Activated CD8-positive, alpha-beta T cell treated with anti-CD3 and anti-CD28 coated beads, Interleukin-2, amount 10 ng/mL, durations not matched to agents 7 days and 5 days (primary cell): Measurements from ENCODE around the gene BMP7. TPM values are rescaled to one million over a fixed set of nuclear protein-coding genes. Genes with fewer than 3 reads are reported as not detected.

Experiments
- ATAC-seq: fragments of 150-1000 bp; cut with Tn5 transposase; one replicate; pipeline ENCODE4 v1.10.0; 2021; ENCODE audit warnings: moderate library complexity
- CTCF ChIA-PET: fragments of 350-600 bp; sonication (Branson Sonifier 250); formaldehyde crosslinking; loops from one replicate; lab custom pipeline; 2021; ENCODE audit warnings: antibody characterized with exemption; lab: Charles Lee
- POLR2A ChIA-PET: fragments of 350-600 bp; sonication (Branson Sonifier 250); formaldehyde crosslinking; loops from one replicate; lab custom pipeline; 2021; ENCODE audit warnings: antibody characterized with exemption; lab: Charles Lee
- DNase-seq: peaks from one replicate; pipeline ENCODE4 v3.0.0-alpha.2; 2020
- H3K27ac Mint-ChIP-seq: one replicate; pipeline ENCODE4 v1.8.0; 2021; ENCODE audit warnings: mild to moderate bottlenecking, mixed read lengths
- H3K27me3 Mint-ChIP-seq: one replicate; pipeline ENCODE4 v1.8.0; 2021; ENCODE audit warnings: low read depth, mixed read lengths
- H3K36me3 Mint-ChIP-seq: one replicate; pipeline ENCODE4 v1.8.0; 2021; ENCODE audit warnings: low read depth, mixed read lengths
- H3K4me1 Mint-ChIP-seq: one replicate; pipeline ENCODE4 v1.8.0; 2021; ENCODE audit warnings: low read depth, mixed read lengths
- H3K4me3 Mint-ChIP-seq: one replicate; pipeline ENCODE4 v1.8.0; 2021; ENCODE audit warnings: mild to moderate bottlenecking, mixed read lengths
- H3K9me3 Mint-ChIP-seq: one replicate; pipeline ENCODE4 v1.8.0; 2022; ENCODE audit warnings: mixed read lengths; ENCODE audit not compliant: insufficient read depth
- total RNA-seq, 2 experiments: library from RNA; stranded (reverse); gene quantifications; one replicate each; pipeline ENCODE4 v1.2.3, GENCODE V29; 2021

BMP7 gene
- total RNA-seq, 2 experiments from 2014 or later, result not detected

DNA sequence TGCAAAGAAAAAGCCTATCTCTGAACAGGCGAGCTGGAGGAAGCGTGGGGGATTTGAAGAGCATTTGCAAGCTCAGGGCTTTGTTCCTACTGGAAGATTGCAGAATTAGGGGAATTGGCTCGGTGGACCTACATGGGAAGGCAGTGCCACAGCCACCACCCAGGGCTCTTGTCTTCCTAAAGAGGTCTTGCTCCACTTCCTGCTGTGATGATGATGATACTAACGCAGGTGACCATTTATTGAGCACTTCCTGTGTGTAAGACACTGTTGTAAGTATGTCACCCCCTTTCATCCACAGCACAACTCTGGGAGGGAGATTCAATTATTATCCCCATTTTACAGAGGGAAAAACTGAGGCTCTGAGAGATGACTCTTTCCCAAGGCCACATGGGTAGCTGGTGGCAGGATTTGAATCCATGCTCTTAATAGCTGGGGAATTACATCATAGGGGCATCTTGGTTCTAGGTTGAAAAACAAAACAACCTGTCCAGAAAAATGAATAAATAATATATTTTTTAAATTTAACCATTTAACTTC lies 41.2 kb downstream of the BMP7 start:
- no peaks in the 10 kb centered on the region for H3K9me3 Mint-ChIP-seq
- H3K27me3 Mint-ChIP-seq, result no peaks in the 10 kb centered on the region
- DNase-seq (no peak), ATAC-seq (no peak)
- CTCF ChIA-PET, result no interaction called here
- no peaks in the 10 kb centered on the region for H3K36me3 Mint-ChIP-seq
- no peak overlapping the region for H3K27ac Mint-ChIP-seq
- POLR2A ChIA-PET, result no interaction called here
- no peak overlapping the region for H3K4me3 Mint-ChIP-seq
- no peaks in the 10 kb centered on the region for H3K4me1 Mint-ChIP-seq

DNA sequence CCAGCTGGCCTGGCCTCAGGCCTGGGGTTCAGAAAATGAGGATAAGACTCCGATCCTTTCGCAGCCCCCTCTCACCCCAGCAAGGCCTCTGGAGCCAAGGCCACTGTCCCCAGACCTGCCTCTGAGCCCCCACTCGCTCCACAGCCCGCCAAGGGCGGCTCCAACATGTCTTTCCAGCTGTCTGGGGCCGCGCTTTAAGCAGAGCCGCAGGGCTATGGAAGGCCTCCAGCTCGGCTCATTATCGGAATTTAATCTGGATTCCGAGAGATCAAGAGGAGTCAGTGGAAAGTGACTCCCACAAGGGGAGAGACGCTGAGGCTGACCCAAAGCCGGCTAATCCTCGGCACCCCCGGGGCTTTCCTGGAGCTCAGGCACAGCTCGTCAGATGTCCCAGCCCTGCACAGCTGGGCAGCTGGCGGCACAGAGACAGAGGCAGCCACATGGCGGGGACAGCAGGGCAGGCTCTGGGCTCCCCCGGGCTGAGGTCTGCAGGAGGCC lies 41.8 kb downstream of the BMP7 start:
- CTCF ChIA-PET, result no interaction called here
- H3K4me1 Mint-ChIP-seq, result no peaks in the 10 kb centered on the region
- H3K27me3 Mint-ChIP-seq, result no peaks in the 10 kb centered on the region
- no peak for ATAC-seq
- POLR2A ChIA-PET, result no interaction called here
- DNase-seq, result no peak
- no peak overlapping the region for H3K27ac Mint-ChIP-seq
- no peak overlapping the region for H3K4me3 Mint-ChIP-seq
- no peaks in the 10 kb centered on the region for H3K9me3 Mint-ChIP-seq
- no peaks in the 10 kb centered on the region for H3K36me3 Mint-ChIP-seq

DNA sequence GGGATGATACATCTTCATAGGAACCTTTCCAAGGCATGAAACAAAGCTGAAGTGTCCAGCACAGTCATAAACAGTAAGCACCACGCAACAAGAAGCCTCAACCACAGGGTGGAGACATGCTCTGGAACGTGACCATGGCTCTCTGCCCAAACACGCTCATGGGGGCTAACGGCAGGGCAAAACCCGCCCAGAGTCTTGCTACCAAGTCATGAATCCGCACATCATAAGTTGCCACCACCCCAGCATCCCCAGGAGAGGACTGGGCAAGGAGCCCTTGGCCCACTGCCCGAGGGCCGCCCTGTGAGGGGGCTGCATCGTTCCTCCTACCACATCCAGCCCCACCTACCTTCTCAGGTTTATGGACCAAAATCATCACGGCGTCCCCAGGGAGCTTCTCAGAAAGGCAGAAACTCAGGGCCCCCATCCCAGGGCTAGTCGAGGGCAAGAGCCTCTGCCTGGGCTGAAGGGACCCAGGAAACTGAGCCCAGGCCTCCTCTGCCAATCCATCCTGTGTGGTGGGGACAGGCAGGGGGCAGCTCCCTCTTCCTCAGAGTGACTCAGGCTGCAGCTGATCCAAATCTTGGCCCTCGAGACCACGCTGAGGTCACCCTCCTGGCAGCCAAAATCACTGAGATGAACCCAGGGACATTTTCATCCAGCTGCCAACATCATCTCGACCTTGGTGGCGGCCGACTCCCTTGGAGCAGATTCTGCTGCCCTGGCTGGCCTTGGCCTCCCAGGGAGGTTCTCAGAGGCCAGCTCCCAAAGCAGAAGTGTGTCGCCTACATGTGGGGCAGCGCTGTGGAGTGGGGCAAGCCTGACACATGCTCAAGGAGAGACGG lies 42.6 kb downstream of the BMP7 start:
- no peak overlapping the region for H3K4me3 Mint-ChIP-seq
- no peaks in the 10 kb centered on the region for H3K4me1 Mint-ChIP-seq
- H3K36me3 Mint-ChIP-seq, result no peaks in the 10 kb centered on the region
- ATAC-seq (no peak), DNase-seq (no peak)
- H3K27me3 Mint-ChIP-seq, result no peaks in the 10 kb centered on the region
- no peak overlapping the region for H3K27ac Mint-ChIP-seq
- ChIA-PET POLR2A (no interaction called here), CTCF (interaction anchor here (1.1 kb wide), 1 partner anchor 123 kb away, joined by 3 read pairs; no protein-coding TSS in a partner anchor)
- no peaks in the 10 kb centered on the region for H3K9me3 Mint-ChIP-seq

DNA sequence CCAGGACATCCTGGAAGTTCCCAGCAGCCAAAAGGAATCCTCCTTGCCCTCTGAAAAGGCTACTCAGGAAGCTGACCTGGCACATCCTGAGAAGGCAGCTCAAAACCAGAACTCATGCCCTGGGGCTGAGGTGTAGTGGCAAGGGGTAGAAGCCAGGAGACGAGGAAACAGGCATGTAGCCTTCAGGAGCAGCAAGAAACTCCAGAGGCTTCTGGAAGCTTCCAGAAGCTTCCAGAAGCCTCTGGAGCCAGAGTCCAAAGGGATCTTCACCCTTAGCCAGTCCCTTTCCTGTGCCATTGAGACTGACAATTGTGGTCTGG lies 43.9 kb downstream of the BMP7 start:
- DNase-seq, result no peak
- ChIA-PET CTCF (no interaction called here), POLR2A (no interaction called here)
- Mint-ChIP-seq H3K9me3 (no peaks in the 10 kb centered on the region), H3K4me3 (no peak overlapping the region), H3K36me3 (no peaks in the 10 kb centered on the region), H3K4me1 (no peaks in the 10 kb centered on the region), H3K27me3 (no peaks in the 10 kb centered on the region), H3K27ac (no peak overlapping the region)
- ATAC-seq, result no peak

DNA sequence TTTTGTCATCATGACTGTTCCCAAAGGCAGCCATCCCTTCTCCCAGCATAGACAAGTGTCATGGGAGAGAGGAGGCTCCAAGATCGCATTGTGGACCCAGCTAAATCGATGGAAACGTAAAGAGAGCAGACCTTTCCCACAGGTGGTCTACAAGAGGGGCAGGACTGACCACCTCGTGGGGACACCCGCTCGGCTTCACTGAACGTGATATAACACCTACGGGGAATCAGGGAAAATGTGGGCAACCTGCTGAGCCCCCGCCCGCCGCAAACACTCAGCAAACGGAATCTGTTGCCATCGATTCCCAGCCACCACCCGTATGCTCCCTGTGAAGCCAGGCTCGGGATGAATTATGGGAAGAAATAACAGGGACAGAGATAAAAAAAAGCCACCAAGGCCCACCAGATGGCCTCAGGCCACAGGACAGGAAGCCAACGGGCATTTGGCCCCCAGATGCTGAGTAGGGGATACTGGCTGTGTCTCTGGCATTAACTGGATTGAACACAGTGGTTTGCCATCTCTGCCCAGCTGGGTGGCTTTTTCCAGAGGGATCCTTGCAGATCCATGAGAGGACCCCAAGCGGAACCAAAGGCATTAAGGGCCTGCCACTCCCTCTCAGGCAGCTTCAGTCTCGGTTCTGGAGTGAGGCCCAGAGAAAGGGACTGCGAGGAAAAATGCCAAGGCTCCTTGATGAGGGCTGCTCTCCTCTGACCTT lies 44.4 kb downstream of the BMP7 start:
- ATAC-seq (no peak), DNase-seq (no peak)
- Mint-ChIP-seq H3K4me1 (no peaks in the 10 kb centered on the region), H3K27me3 (no peaks in the 10 kb centered on the region), H3K36me3 (no peaks in the 10 kb centered on the region), H3K9me3 (no peaks in the 10 kb centered on the region), H3K27ac (no peak overlapping the region), H3K4me3 (no peak overlapping the region)
- ChIA-PET POLR2A (no interaction called here), CTCF (no interaction called here)

DNA sequence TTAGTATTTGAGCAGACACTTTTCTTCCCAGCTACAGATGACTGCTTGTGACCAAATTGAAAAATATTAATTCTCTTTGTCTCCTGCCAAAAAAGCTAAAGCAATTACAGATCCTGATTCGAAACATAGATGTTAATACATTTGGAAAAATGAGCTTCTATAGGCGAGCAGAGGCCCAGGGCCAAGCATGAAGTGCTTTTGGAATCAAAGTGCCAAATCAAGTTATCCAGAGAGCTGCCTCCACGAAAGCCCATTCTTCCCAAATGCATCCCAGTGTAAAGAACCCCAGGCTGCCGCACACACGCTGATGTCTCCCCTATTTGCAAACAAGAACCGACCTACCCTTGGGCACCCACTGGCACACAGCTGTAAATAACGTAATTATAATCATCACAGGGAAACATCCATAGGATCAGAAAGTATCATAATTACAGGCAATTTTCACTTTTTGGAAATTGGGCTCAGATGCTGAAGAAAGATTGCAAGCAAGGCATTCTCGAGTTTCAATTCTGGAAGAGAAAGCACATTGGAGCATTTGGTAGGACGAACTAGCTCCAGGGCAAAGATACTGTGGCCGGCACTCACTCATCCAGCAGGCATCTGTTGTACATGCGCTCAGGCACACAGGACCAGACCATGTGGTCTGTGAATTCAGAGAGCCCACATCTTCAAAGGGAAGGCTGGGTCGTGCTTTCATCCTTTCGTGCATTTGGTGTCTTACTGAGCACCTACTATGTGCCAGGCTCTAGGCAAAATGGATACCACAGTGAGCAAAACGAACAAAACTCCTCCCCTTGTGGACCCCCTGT lies 45.9 kb downstream of the BMP7 start:
- Mint-ChIP-seq H3K27ac (no peak overlapping the region), H3K27me3 (no peaks in the 10 kb centered on the region), H3K4me1 (no peaks in the 10 kb centered on the region), H3K36me3 (no peaks in the 10 kb centered on the region), H3K9me3 (no peaks in the 10 kb centered on the region), H3K4me3 (no peak overlapping the region)
- DNase-seq (no peak), ATAC-seq (no peak)
- ChIA-PET CTCF (no interaction called here), POLR2A (no interaction called here)

DNA sequence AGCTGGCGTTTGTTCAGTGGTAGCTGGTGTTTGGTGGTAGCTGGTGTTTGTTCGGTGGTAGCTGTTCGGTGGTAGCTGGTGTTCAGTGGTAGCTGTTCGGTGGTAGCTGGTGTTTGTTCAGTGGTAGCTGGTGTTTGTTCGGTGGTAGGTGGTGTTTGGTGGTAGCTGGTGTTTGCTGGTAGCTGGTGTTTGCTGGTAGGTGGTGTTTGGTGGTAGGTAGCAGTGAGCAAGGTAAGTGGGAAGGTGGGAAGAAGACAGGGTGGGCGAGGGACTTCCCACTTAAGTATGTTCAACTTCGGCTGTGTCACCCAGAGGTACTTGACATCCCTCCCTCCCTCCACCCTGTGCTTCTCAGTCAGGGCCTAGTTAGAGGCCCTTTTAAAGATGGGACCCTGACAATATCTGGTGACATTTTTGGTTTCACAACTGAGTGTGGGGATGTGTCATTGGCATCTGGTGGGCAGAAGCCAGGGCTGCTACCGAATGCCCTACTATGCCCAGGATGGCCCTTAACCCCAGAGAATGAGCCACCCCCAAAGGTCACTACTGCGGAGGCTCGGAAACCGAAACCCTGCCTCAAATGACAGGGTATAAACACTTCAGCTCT lies 47.3 kb downstream of the BMP7 start:
- Mint-ChIP-seq H3K36me3 (no peaks in the 10 kb centered on the region), H3K27ac (no peak overlapping the region), H3K27me3 (peaks cover 2% of the 10 kb centered on the region), H3K4me3 (no peak overlapping the region), H3K4me1 (no peaks in the 10 kb centered on the region), H3K9me3 (no peaks in the 10 kb centered on the region)
- POLR2A ChIA-PET, result no interaction called here
- no peak for ATAC-seq
- no peak for DNase-seq
- CTCF ChIA-PET, result interaction anchor here (1.2 kb wide), 1 partner anchor 127 kb away, joined by 3 read pairs; no protein-coding TSS in a partner anchor

DNA sequence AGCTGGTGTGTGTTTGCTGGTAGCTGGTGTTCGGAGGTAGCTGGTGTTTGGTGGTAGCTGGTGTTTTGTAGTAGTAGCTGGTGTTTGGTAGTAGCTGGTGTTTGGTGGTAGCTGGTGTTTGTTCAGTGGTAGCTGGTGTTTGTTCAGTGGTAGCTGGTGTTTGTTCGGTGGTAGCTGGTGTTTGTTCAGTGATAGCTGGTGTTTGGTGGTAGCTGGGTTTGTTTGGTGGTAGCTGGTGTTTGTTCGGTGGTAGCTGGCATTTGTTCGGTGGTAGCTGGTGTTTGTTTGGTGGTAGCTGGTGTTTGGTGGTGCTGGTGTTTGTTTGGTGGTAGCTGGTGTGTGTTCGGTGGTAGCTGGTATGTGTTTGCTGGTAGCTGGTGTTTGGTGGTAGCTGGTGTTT lies 48.0 kb downstream of the BMP7 start:
- H3K4me3 Mint-ChIP-seq, result no peak overlapping the region
- H3K4me1 Mint-ChIP-seq, result no peaks in the 10 kb centered on the region
- CTCF ChIA-PET, result interaction anchor here (1.2 kb wide), 1 partner anchor 128 kb away, joined by 3 read pairs; no protein-coding TSS in a partner anchor
- no peak overlapping the region for H3K27ac Mint-ChIP-seq
- POLR2A ChIA-PET, result no interaction called here
- no peaks in the 10 kb centered on the region for H3K9me3 Mint-ChIP-seq
- ATAC-seq (no peak), DNase-seq (no peak)
- H3K36me3 Mint-ChIP-seq, result no peaks in the 10 kb centered on the region
- peaks cover 2% of the 10 kb centered on the region for H3K27me3 Mint-ChIP-seq

DNA sequence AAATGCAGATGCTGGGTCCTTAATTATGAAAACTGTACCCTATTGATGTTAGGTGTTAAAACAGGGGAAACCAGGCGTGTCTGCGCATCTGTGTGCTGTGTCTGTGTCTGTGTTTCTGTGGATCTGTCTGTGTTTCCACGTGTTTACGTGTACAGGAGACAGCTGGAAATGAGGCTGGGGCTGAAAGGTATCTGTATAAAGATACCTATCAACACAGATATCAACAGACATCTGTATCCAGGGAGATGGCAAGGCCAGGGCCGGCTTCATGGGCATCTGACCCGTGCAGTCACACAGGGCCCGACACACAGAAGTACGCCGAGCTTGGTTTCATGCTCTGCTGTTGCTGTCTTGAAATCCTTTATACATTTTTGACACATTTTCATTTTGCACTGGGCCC lies 48.6 kb downstream of the BMP7 start:
- H3K36me3 Mint-ChIP-seq, result no peaks in the 10 kb centered on the region
- no peak for DNase-seq
- peaks cover 2% of the 10 kb centered on the region for H3K27me3 Mint-ChIP-seq
- POLR2A ChIA-PET, result no interaction called here
- H3K27ac Mint-ChIP-seq, result no peak overlapping the region
- CTCF ChIA-PET, result interaction anchor here (1.2 kb wide), 1 partner anchor 128 kb away, joined by 3 read pairs; no protein-coding TSS in a partner anchor
- ATAC-seq, result no peak
- H3K4me1 Mint-ChIP-seq, result no peaks in the 10 kb centered on the region
- H3K4me3 Mint-ChIP-seq, result no peak overlapping the region
- no peaks in the 10 kb centered on the region for H3K9me3 Mint-ChIP-seq

DNA sequence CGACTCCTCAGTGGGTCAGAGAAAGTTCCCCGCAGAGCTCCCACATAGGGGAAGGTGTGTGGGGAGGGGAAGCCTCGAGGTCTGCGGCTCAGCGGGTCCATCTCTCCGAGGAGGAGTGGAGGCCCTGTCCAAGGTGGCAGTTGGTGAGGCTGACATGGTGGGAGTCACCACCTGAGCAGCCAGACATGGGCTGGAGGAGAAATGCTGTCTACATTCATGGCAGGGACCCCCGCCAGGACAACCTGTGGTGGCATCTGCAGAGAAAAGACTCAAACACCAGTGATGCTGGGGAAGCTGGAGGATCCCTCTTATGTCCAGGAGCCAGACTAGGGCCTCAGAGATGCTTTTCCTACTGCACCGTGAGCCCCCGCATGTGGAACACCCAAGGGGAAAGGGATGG lies 49.8 kb downstream of the BMP7 start:
- H3K27me3 Mint-ChIP-seq, result peaks cover 2% of the 10 kb centered on the region
- no peak overlapping the region for H3K4me3 Mint-ChIP-seq
- no peaks in the 10 kb centered on the region for H3K36me3 Mint-ChIP-seq
- ChIA-PET POLR2A (no interaction called here), CTCF (no interaction called here)
- H3K4me1 Mint-ChIP-seq, result no peaks in the 10 kb centered on the region
- H3K9me3 Mint-ChIP-seq, result no peaks in the 10 kb centered on the region
- ATAC-seq (no peak), DNase-seq (no peak)
- no peak overlapping the region for H3K27ac Mint-ChIP-seq

DNA sequence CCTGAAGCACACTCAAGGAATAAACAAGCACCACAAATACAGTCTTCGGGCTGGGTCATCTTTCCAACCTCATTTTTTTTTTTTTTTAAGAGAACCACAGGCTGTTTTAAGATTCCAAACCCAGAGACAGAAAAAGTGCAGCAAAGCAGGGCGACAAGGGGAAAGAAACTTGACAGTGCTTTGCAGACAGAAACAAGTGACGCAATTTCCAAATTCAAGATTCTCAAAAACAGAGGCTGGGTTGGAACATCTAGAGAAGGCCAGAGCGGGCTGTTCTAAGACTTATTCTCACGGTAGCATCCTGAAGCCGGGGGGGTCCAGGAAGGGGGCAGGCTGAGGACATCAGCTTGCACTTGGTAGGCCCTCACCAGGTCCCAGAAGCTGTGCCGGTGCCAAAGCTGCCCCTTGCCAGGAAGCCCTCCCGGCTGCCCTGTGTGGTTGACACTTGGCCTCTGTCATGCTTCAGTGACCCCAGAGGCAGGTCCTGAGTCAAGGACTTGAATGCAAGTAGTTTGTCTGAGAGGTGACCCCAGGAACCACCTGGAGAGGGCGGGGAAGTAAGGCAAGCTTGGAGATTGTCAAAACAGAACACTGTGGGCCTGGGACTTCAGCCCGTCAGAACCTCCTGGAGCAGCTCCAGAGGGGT lies 50.5 kb downstream of the BMP7 start:
- Mint-ChIP-seq H3K4me3 (no peak overlapping the region), H3K9me3 (no peaks in the 10 kb centered on the region), H3K36me3 (no peaks in the 10 kb centered on the region), H3K4me1 (no peaks in the 10 kb centered on the region), H3K27me3 (peaks cover 2% of the 10 kb centered on the region), H3K27ac (no peak overlapping the region)
- ATAC-seq, result no peak
- no peak for DNase-seq
- CTCF ChIA-PET, result no interaction called here
- POLR2A ChIA-PET, result no interaction called here
